GM21786 (cell line): ENCODE measurements around the gene HSPE1.
A peak's percentile ranks its signal among the peaks of the same experiment; 100 is the strongest.
"Not testable (repeated sequence)": the region's sequence is repeated elsewhere in the genome, so short reads cannot be mapped to it uniquely, and the experiment has no call there.

Source experiments
- ATAC-seq: cut with Tn5 transposase; IDR thresholded peaks from one replicate; pipeline ENCODE4 v1.9.1; 2021; ENCODE audit not compliant: unreplicated experiment

HSPE1 gene

DNA sequence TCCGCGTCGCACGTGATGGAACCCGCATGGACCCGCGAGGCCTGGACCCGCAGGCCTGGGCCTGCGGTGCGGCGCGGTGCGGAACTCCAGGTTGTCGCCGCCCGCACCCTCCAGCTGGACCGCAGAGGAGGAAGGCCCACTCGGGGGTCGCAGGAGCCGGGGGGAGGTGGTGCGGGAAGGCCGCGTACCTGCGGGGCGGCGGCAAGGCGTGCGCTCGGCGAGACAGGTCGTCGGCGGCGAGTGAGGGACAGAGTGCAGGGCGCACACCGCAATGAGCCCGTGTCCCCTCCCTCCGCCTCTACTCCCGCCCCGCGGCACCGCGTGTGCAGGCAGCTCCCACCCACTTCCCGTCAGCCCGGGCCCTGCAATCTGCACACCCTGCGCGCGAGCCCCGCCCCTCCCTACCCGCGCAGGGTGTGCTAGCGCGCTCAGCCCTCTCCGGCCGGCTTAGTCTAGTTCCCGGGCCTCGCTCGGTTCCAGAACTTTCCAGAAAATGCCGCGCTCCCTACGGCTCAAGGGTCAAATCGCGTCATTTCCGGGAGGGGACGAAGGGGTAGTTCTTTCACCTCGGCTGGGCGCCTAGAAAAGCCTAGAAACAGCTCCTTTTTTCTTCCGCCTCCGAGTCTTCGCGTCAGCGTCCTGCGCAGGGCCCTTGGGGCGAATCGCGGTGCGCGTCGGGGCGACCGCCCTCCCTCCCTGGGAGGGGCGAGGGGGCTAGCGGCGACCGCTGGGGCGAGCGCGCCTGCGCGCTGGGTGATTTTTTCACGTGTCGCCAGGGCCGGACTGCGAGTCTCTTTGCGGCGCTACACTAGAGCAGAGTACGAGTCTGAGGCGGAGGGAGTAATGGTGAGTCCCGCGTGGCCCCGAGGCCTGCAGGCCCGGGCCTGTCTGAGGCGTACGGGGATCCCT, at the start of gene HSPE1, which contains the start of gene HSPD1:
Gene HSPE1, plus strand, starts transcription at position 786 of the 909 bp plus-strand sequence. Its CDS starts 58 bp downstream, at position 844.
Gene HSPD1, minus strand, starts transcription at position 247 of the 909 bp plus-strand sequence. CDS start 992 bp downstream, outside the sequence.
- peak; percentile 79 for ATAC-seq

DNA sequence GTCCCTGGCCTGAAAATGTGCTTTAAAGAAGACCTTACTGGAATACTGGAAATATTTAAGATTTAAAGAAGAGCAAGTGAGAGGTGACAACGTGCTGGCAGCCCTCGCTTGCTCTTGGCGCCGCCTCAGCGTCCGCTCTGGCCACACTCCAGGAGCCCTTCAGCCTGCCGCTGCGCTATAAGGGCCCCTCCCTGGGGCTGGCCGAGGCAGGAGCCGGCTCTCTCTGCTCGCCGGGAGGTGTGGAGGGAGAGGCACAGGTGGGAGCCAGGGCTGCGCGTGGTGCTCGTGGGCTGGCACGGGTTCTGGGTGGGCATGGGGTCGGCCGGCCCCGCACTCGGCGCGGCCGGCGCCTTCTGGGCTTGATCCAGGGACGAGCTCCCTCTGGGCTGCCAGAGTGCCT, 49.7 kb upstream of the HSPE1 start:
- ATAC-seq: no peak

DNA sequence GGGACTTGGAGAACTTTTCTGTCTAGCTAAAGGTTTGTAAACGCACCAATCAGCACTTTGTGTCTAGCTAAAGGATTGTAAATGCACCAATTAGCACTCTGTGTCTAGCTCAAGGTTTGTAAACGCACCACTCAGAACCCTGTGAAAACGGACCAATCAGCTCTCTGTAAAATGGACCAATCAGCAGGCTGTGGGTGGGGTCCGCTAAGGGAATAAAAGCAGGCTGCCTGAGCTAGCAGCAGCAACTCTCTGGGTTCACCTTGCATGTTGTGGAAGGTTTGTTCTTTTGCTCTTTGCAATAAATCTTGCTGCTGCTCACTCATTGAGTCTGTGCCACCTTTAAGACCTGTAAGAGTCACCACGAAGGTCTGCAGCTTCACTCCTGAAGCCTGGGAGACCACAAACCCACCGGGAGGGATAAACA, 49.2 kb upstream of the HSPE1 start:
- not testable (repeated sequence) for ATAC-seq

DNA sequence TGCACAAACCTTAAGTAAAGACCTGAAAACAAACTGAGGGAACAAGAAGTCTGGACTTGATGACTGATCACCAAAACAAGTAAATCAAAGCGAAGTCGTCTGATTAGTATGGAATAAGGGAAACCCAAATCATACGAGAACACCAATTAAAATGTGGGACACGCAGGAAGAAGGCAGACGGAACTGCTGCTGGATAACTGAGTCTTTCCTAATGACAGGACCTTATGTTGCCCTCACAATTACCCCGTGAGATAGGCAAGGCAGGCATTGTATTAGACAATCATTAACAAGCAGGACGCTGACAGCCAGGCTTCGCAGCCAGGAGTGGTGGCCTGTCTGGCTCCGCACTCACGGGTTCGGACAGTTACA, 47.4 kb upstream of the HSPE1 start:
- ATAC-seq: no peak

DNA sequence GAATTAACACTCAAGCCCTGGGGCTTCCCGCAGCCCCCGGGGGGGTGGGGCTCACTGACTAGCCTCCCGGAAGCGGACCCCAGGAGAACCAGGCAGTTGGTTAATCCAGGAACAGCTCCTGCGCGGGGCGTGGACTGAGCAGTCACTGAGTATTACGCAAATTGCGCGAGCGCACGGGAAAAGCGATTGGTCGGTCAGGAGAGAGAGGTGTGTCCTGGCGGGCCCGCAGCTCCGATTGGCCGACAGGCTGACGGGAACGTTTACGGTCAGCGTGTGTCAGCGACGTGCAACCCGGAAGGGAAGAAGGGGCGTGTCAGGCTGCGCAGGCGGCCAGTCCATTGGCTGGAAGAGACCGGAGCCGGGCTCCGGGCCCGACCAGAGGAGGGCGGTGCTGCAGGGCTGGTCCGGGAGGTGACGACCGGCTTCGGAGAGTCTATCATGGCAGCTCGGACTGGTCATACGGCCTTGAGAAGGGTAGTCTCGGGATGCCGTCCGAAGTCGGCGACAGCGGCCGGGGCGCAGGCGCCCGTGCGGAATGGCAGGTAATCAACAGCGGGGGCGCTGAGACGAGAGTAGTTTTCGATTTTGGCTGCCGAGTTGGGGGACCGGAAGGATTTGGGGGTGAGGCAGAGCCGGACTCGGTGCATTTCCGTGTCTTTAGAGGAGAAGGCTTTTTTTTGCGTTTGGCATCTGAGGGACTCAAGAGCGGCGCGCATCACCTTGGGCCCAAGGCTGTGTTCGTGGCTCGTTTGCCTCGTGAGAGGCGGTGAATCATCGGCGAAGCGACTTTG, 46.9 kb upstream of the HSPE1 start, which contains the start of gene COQ10B:
Gene COQ10B, plus strand, starts transcription at position 430 of the 791 bp plus-strand sequence. Its CDS starts 9 bp downstream, at position 439.
- ATAC-seq: peak; percentile 93

DNA sequence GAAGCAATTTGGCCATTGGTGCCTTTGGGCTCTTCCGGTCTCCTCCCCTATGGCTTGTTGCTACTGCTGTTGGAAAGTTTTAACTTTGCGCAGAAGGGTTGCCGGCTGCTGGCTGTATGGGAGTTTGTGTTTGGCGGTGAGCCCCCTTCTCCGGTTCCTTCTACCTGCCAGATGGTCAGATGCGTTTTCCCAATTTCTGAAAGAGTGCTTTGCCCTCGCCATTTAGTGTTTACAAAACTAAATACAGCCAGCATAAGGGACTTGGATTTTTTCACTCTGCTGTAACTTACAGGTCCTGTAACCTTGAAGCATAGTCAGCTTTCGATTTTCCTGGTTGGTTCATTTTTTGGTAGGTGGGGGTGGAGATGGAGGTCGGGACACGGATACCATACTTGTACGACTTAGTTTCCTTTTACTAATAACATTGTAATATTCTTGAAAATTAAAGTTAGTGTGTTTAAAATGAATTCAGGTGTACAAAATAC, 46.2 kb upstream of the HSPE1 start:
- peak; percentile 28 for ATAC-seq

DNA sequence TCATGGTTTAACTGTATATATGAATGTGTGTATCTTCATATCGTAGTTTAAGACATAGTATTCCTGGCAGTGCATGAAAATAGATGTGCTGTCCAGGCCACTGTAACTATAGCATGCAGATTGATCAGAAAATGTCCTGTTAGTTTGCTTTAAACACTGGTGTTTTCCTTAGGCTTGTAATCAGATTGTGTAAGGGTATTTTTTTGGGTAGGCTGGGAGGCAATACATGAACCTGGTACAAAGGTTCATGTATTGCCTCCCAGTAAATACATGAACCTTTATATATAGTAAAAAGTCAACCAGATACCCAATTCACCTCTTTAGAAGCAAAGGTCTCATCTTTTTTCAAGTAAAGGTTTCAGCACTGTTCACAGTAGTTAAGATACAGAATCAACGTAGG, 45.3 kb upstream of the HSPE1 start:
- no peak for ATAC-seq

DNA sequence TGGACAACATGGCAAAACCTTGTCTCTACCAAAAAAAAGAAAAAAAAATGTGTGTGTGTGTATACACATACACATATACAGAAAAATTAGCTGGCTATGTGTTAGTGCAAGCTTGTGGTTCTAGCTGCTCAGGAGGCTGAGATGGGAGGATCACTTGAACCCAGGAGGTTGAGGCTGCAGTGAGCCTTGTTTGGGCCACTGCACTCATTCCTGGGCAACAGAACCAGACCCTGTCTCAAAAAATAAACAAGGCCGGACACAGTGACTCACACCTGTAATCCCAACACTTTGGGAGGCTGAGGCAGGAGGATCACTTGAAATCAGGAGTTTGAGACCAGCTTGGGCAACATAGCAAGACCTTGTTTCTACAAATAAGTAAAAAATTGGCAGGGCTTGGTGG, 44.8 kb upstream of the HSPE1 start:
- no peak for ATAC-seq

DNA sequence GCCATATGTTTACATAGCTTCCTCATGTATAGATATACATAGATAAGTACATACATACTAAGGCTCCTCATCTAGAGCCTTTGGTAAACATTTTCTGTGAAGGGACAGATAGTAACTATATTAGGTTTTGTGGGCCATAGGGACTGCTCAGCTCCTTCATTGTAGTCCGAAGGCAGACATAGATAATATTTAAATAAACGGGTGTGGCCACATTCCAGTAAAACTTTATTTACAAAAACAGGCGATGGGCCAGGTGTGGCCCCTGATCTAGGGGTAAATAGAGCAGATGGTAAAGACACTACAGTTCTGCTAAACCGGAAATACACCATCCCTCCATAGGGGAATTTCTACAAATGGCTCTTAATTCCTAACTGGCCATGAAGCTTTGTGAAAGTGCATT, 39.5 kb upstream of the HSPE1 start:
- ATAC-seq: no peak

DNA sequence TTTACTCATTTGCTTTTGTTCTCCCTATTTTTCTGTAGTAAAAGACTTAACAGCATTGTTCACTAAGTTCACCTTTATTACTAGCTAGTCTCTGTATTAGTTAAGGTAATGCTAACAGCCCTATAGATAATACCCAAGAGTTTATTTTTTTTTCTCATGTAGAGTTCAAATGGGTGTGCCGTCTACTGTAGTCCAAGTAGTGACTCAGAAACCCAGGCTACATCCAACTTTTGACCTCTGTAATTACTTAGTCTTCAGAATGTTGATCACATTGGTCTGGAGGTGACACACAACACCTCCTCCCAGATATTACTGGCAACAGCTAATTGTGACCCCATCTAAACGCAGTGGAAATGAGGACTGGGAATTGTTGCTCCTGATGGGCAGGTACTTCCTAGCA, 39.1 kb upstream of the HSPE1 start:
- no peak for ATAC-seq

DNA sequence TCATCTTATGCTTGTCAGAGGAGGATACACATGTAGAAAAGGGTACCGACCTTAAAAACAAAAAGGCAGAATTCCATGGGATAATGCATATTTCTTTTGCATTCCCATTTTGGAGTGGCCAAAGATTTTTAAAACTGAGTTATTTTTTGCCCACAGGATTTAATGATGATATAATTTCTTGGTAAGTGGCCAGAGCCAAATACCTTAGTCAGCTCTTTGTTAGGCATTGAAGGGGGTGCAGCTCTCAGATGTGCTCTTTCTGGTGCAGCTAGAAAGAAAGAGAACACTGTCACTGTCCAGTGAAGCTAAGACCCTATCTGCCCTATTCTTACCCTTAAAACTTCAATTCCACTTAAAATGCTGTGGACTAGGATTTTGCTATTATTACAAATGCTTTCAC, 36.0 kb upstream of the HSPE1 start:
- ATAC-seq: no peak

DNA sequence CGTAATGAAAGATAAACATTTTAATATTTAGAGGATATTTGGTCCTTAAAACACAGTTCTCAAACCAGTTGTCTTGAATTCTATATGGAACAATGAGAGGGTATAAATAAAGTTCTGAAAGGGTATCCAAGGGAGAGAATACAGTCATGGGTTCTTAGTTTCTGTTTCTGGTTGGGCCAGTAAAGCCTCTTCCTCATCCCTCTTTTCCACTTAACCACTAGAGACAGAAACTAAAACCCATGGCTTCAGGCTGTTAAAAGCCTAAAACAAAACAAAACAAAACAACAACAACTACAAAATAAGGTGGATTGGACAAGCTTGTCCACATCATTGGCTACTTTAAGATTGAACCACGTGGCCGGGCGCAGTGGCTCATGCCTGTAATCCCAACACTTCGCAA, 28.0 kb upstream of the HSPE1 start:
- no peak for ATAC-seq

DNA sequence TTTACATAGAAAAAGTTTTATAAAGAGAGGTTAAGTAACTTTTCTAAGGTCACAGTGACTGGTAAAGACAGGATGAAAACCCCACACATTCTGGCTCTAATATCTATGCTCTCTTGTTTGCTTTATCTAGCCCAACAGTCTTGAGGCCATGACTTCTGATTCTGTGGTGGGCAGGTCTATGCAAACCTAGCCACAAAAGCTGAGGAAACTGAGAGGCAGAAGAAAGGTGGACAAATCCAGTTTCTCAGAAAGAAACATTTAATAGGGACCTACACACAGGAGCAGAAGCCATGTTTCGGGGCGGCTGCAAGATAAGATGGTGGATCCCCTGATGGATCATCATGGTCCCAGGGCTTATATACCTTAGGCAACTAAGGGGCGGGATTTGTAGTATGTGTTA, 22.4 kb upstream of the HSPE1 start:
- ATAC-seq: no peak

DNA sequence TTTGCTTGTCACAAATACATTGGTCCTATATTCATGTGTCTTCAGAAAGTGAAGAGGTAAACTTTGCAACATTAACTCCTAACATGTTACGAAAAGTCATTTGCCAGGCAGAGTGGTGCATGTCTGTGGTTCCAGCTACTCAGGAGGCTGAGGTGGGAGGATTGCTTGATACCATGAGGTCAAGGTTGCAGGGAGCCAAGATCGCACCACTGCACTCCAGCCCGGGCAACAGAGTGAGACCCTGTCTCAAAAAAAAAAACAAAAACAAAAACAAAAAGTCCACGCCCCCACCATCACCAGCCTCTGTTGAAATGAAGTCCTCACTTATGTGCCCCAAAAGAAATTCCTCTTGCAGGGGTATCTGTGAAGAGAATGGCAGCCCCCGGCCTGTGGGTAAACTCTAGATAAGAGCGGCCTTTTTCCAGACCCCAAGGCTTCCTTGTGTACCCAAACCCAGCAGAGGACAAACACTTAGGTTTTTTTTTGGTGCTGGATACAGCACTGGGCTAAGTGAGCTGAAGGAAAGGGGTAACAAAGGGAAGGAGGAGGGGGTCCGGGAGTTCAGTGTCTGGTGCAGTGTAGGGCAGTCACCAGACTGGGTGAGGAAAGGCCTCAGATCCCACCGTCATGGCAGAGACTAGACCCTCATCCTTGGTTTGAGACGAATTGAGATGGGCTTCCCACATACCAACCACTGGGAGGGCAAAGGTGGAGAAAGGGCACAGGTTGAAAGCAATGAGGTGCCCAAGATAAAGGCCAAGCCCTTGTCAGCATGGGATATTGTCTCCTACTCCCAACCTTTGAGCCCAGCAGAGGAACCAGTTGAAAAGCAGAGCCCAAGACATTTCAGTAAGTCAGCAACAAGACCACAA, 19.8 kb upstream of the HSPE1 start:
- no peak for ATAC-seq

DNA sequence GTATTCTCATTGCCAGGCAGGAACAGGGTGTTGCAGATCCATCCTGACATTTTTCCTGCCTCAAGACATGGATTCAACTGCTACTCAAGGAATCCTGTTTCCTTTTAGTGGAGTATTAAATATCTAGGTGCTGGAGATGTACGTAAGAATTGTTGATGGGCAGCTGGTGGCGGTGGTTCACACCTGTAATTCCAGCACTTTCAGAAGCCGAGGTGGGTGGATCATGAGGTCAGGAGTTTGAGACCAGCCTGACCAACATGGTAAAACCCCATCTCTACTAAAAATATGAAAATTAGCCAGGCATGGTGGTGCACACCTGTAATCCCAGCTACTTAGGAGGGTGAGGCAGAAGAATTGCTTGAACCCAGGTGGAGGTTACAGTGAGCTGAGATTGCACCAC, 15.9 kb upstream of the HSPE1 start:
- ATAC-seq: not testable (repeated sequence)

DNA sequence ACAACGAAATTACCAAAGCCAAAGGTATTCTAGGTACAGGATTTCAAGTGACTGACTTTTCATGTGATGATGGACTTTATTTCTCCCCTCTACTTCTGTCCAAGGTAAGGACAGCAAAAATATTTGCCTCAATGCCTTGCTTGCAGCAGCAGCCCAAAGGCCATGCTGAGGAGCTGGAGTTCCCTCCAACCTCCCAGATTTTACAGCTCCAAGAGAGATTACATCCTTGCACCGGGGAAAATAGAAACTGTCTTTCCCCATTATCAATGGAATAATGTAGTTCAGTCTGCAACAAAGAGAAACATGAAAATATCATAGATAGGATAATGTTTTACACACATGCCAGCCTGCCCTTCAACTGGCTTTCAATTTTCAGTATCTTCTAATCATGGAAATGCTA, 14.0 kb upstream of the HSPE1 start:
- no peak for ATAC-seq

DNA sequence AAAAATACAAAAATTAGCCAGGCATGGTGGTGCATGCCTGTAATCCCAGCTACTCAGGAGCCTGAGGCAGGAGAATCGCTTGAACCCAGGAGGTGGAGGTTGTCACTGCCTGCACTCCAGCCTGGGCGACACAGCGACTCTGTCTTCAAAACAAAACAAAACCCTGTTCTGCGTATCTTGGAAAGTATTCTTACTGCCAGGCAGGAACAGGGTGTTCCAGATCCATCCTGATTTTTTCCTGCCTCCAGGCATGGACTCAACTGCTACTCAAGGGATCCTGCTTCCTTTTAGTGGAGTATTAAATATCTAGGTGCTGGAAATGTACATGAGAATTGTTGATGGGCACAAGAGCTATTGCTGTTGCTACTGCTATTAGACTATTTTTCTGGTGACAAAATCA, 12.8 kb upstream of the HSPE1 start:
- no peak for ATAC-seq

DNA sequence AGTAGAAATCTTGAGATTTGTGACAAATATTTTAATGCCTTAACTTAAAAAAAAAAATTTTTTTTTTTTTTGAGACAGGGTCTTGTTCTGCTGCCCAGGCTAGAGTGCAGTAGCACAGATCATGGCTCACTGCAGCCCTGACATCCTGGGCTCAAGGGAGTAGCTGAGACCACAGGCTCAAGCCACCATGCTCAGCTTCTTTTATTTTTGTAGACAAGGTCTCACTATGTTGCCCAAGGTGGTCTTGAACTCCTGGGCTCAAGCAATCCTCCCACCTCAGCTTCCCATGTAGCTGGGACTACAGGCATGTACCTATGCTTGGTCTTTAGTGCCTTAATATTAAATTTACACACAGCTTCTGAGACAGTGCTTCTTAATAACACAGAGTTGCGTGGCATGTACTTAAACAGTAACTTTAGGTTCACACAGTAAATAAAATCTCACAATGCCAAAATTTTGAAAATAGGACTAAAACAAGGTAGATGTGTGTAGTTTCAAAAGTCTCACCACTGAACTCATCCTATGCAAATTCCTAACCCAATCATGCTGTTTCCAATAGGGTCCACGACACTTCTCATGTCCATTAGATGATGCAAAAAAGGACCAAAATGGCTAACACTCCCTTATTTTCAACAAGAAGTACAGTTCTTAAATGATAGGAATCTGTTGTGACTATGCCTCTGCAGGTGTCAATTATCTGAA, 4.6 kb upstream of the HSPE1 start:
- no peak for ATAC-seq

DNA sequence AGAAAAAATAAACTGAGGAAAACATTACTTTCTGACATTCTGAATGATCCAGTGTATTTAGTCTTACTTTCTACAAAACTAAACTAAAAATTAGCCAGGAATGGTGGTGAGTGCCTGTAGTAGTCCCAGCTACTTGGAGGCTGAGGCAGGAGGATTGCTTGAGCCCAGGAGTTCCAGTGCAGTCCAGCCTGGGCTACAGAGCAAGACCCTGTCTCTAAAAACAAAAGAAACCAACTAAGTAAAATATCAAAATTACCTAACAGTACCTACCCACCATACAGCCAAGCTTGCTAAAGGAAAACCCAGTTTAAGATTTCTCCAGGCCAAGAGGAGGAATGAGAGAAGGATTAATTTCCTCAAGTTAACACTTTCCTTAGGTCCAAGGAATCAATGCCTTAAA, 3.5 kb upstream of the HSPE1 start:
- ATAC-seq: no peak

DNA sequence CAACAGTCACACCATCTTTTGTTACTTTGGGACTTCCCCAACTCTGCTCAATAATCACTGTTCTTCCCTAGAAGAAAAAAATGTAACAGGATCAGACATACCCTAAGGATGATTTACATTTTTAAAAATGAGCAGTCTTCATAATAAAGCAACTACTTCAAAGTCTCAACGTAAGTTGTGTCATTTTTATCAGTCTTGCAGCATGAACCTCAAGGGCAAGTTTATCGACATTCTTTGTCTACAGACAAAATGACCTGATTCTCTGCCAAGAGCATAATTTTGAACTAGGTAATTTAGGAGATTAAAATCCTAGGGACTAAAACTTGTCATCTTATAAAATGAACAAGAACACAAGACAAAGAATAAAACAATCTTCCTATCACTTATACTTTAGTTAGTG, 2.9 kb upstream of the HSPE1 start:
- ATAC-seq: no peak
